Measurements from ENCODE around the gene FBXL14.

DNA sequence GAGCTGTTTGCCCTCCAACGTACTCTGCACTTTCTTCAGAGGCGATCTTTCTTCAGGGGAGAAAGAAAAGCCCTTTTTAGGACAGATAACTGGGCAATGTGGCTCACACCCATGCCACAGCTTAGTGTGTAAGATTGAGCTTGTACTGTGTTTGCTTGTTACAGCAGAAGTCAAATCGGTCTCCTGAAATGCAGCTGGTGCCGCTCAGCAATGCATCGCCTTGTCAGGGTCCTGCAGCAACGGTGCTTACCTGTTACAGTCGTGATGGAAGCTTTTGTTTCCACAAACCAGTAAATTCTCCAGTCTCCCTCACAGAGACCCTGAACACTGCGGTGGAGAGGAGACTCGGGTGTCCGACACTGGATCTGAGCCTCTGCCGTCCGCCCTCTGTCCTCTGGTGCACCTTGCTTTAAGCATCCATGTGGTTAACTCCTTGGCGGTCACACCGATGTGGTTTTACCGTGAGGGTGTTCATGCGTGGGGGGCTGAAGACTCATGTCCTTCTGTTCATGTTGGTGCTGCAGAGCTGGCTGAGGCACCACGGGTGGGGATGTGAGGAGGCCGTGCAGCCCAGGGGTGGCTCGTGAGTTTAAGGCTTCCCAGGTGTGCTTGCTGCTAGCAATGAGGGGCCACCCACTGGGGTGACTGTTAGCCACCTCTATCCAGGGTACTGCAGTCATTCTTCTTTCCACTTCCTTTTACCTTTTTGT, 47.3 kb downstream of the FBXL14 start:
- TF ChIP-seq, protein P1, sequence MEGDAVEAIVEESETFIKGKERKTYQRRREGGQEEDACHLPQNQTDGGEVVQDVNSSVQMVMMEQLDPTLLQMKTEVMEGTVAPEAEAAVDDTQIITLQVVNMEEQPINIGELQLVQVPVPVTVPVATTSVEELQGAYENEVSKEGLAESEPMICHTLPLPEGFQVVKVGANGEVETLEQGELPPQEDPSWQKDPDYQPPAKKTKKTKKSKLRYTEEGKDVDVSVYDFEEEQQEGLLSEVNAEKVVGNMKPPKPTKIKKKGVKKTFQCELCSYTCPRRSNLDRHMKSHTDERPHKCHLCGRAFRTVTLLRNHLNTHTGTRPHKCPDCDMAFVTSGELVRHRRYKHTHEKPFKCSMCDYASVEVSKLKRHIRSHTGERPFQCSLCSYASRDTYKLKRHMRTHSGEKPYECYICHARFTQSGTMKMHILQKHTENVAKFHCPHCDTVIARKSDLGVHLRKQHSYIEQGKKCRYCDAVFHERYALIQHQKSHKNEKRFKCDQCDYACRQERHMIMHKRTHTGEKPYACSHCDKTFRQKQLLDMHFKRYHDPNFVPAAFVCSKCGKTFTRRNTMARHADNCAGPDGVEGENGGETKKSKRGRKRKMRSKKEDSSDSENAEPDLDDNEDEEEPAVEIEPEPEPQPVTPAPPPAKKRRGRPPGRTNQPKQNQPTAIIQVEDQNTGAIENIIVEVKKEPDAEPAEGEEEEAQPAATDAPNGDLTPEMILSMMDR (conservative IDR thresholded peaks at IDR 0.05 in 1 of 2, IDR thresholded peaks at IDR 0.05 in 1 of 2; ENCODE audit: extremely low read depth in 1 of 2, insufficient read depth in 1 of 2, low read depth in 1 of 2, low read length in 2 of 2), result no peak
- no peak for TF ChIP-seq EZH2 (IDR thresholded peaks at IDR 0.05; ENCODE audit: borderline replicate concordance, low read length)
